ENCODE data around the gene IQGAP2. TPM values are rescaled to one million over a fixed set of nuclear protein-coding genes. Genes with fewer than 3 reads are reported as not detected.

IQGAP2 gene
- total RNA-seq, 2 experiments from 2014 or later, result 37.7 to 39.1 TPM

GRCh38 chr5:76408104-76408654 is 5.1 kb downstream of the IQGAP2 start:
- peaks cover 44% of the 10 kb centered on the region for H3K4me1 Mint-ChIP-seq (ENCODE audit: low read depth)
- no peaks in the 10 kb centered on the region for H3K9me3 Mint-ChIP-seq
- no peak for TF ChIP-seq CTCF (IDR thresholded peaks at IDR 0.05)
- peaks cover 14% of the 10 kb centered on the region for H3K36me3 Mint-ChIP-seq (ENCODE audit: low read depth)
- H3K4me3 Mint-ChIP-seq, result no peak overlapping the region
- CTCF ChIA-PET, result interaction anchor here (1.0 to 1.3 kb wide), 4 partner anchors 40 to 175 kb away, joined by 3 to 12 read pairs (median 3); no protein-coding TSS in a partner anchor
- POLR2A ChIA-PET, result interaction anchor here (1.1 kb wide), 1 partner anchor 135 kb away, joined by 6 read pairs; no protein-coding TSS in a partner anchor
- intact Hi-C loops (cut with micrococcal nuclease), result no loop called here
- ATAC-seq, result no peak
- no peak overlapping the region for H3K27ac Mint-ChIP-seq
- no peak for DNase-seq
- no peaks in the 10 kb centered on the region for H3K27me3 Mint-ChIP-seq

- ChIA-PET POLR2A (interaction anchor here (1.1 kb wide), 1 partner anchor 12 kb away, joined by 4 read pairs; no protein-coding TSS in a partner anchor), CTCF (no interaction called here)
- Mint-ChIP-seq H3K36me3 (ENCODE audit: low read depth) (peaks cover 12% of the 10 kb centered on the region), H3K27me3 (no peaks in the 10 kb centered on the region), H3K9me3 (no peaks in the 10 kb centered on the region), H3K4me3 (no peak overlapping the region), H3K4me1 (ENCODE audit: low read depth) (peaks cover 30% of the 10 kb centered on the region), H3K27ac (no peak overlapping the region)
- no peak for DNase-seq
- intact Hi-C loops (cut with micrococcal nuclease), result no loop called here
- TF ChIP-seq CTCF (IDR thresholded peaks at IDR 0.05), result no peak
- ATAC-seq, result no peak
These were observed 9.4 kb downstream of the IQGAP2 start for GRCh38 chr5:76412511-76412910.

GRCh38 chr5:76413746-76414145 is 10.7 kb downstream of the IQGAP2 start:
- Mint-ChIP-seq H3K27ac (no peak overlapping the region), H3K36me3 (ENCODE audit: low read depth) (peaks cover 7% of the 10 kb centered on the region), H3K9me3 (no peaks in the 10 kb centered on the region), H3K27me3 (no peaks in the 10 kb centered on the region), H3K4me3 (no peak overlapping the region), H3K4me1 (ENCODE audit: low read depth) (peaks cover 27% of the 10 kb centered on the region)
- ATAC-seq, result no peak
- intact Hi-C loops (cut with micrococcal nuclease), result no loop called here
- TF ChIP-seq CTCF (IDR thresholded peaks at IDR 0.05), result no peak
- CTCF ChIA-PET, result interaction anchor here (4.3 kb wide), 1 partner anchor 10 kb away, joined by 24 read pairs; the partner anchor contains the start of gene IQGAP2
- POLR2A ChIA-PET, result no interaction called here
- no peak for DNase-seq

GRCh38 chr5:76414788-76415187 is 11.7 kb downstream of the IQGAP2 start:
- POLR2A ChIA-PET, result no interaction called here

More at GRCh38 chr5:76414788-76415187, 11.7 kb downstream of the IQGAP2 start:
- Mint-ChIP-seq H3K36me3 (ENCODE audit: low read depth) (peaks cover 8% of the 10 kb centered on the region), H3K4me1 (ENCODE audit: low read depth) (peaks cover 26% of the 10 kb centered on the region), H3K4me3 (no peak overlapping the region), H3K27ac (no peak overlapping the region), H3K27me3 (no peaks in the 10 kb centered on the region), H3K9me3 (no peaks in the 10 kb centered on the region)
- intact Hi-C loops (cut with micrococcal nuclease), result no loop called here
- ATAC-seq (no peak), DNase-seq (no peak)
- CTCF ChIA-PET, result interaction anchor here (4.3 kb wide), 1 partner anchor 11 kb away, joined by 24 read pairs; the partner anchor contains the start of gene IQGAP2
- TF ChIP-seq CTCF (IDR thresholded peaks at IDR 0.05), result no peak
